Activated T-cell treated with anti-CD3 and anti-CD28 coated beads, Interleukin-2, amount 50 U/mL, for 24 hours (primary cell): ENCODE results near the gene EXOSC5.
"Not testable (repeated sequence)": the region's sequence is repeated elsewhere in the genome, so short reads cannot be mapped to it uniquely, and the experiment has no call there.

Experiments
- DNase-seq: peaks from one replicate; pipeline ENCODE4 v3.0.0-alpha.2; 2020
- H3K27ac Mint-ChIP-seq: 2 replicates; pipeline ENCODE4 v1.8.0; 2020; ENCODE audit warnings: mild to moderate bottlenecking, mixed read lengths
- H3K27me3 Mint-ChIP-seq: 2 replicates; pipeline ENCODE4 v1.8.0; 2020; ENCODE audit warnings: mixed read lengths
- H3K36me3 Mint-ChIP-seq: 2 replicates; pipeline ENCODE4 v1.8.0; 2020; ENCODE audit warnings: low read depth, mixed read lengths
- H3K4me1 Mint-ChIP-seq: 2 replicates; pipeline ENCODE4 v1.8.0; 2020; ENCODE audit warnings: low read depth, mixed read lengths
- H3K4me3 Mint-ChIP-seq: 2 replicates; pipeline ENCODE4 v1.8.0; 2020; ENCODE audit warnings: mild to moderate bottlenecking, moderate library complexity, mixed read lengths
- H3K9me3 Mint-ChIP-seq: 2 replicates; pipeline ENCODE4 v1.8.0; 2020; ENCODE audit warnings: mixed read lengths

EXOSC5 gene

DNA sequence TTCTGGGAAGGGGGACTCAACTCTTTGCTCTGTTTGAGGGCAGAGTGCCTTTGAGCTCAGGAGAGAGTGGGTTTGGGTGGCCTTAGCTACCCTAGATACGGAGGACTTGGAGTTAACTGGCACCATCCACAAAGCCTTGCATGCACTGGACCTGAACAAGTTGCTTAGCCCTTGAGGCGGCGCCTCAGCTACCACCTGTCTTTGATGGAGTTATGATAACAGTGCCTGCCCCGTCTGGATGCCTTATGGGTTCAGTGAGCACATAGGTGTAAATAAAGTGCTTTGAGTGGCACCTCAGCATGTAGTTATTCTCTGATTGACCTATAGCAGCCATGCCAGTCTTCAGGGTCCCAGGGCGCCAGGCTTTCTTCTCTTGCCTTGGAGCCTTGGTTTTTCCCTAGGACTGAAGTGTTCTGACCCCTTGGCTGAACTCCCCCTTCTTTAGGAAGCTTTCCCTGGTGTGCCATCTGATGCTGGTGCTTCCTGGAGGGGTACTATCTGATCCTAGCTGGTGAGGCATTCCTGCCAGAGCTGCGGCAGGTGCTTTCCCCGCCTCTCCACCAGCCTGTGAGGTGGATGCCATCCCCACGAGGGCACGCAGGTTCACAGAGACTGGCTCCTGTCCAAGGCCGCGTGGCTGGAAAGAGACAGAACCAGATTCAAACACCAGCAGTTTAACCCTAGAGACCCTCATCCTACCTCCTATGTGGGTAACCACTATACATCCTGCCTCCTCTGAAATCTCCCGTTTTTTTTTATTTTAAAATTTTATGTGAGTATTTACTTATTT is 6.2 kb upstream of the EXOSC5 start:
- H3K27ac Mint-ChIP-seq: peak overlapping the region; percentile 63
- no peak for DNase-seq
- no peaks in the 10 kb centered on the region for H3K9me3 Mint-ChIP-seq
- no peaks in the 10 kb centered on the region for H3K27me3 Mint-ChIP-seq
- H3K4me1 Mint-ChIP-seq: peaks cover 28% of the 10 kb centered on the region
- H3K36me3 Mint-ChIP-seq: peaks cover 18% of the 10 kb centered on the region
- H3K4me3 Mint-ChIP-seq: no peak overlapping the region

DNA sequence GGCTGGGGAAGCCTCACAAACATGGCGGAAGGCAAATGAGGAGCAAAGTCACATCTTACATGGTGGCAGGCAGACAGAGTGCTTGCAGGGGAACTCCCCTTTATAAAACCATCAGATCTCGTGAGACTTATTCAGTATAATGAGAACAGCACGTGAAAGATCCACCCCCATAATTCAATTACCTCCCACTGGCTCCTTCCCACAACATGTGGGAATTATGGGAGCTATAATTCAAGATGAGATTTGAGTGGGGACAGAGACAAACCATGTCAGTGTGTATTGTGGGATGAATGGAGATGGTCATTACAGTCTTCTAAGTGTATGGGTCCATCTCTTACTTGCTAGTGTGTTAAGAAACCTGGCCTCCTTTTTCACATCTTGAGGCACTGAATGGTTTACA is 4.9 kb upstream of the EXOSC5 start:
- peak overlapping the region; percentile 4 for H3K27ac Mint-ChIP-seq
- DNase-seq: no peak
- H3K4me3 Mint-ChIP-seq: no peak overlapping the region
- H3K36me3 Mint-ChIP-seq: peaks cover 26% of the 10 kb centered on the region
- H3K9me3 Mint-ChIP-seq: no peaks in the 10 kb centered on the region
- peaks cover 35% of the 10 kb centered on the region for H3K4me1 Mint-ChIP-seq
- no peaks in the 10 kb centered on the region for H3K27me3 Mint-ChIP-seq

DNA sequence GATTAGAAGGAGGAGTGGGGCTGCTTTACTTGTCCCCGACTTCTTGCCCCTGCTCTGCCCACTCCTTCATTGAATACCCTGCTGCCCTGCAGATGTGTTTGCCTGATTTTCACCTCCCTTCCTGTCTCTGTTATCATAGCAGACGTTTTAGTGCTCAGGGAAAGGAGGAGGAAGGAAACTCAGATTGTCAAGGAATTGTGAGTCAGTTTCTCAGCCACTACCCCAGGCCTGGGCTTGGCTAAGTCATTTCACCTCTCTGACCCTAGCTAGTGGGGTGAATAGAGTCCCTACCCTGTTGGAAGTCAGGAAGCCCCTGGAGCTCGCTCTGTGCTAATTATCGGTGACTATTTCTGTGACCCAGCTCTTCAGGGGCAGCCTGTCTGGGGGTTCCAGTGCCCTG is 4.3 kb upstream of the EXOSC5 start:
- Mint-ChIP-seq H3K27me3 (no peaks in the 10 kb centered on the region), H3K4me1 (peaks cover 36% of the 10 kb centered on the region), H3K9me3 (no peaks in the 10 kb centered on the region), H3K36me3 (peaks cover 29% of the 10 kb centered on the region), H3K27ac (peak overlapping the region; percentile 8), H3K4me3 (no peak overlapping the region)
- no peak for DNase-seq

- Mint-ChIP-seq H3K27me3 (no peaks in the 10 kb centered on the region), H3K4me1 (peaks cover 46% of the 10 kb centered on the region), H3K9me3 (no peaks in the 10 kb centered on the region), H3K36me3 (peaks cover 39% of the 10 kb centered on the region), H3K27ac (no peak overlapping the region), H3K4me3 (peak overlapping the region; percentile 99)
- no peak for DNase-seq
These were observed 2.4 kb upstream of the EXOSC5 start for GRCh38 chr19:41399525-41399924.

DNA sequence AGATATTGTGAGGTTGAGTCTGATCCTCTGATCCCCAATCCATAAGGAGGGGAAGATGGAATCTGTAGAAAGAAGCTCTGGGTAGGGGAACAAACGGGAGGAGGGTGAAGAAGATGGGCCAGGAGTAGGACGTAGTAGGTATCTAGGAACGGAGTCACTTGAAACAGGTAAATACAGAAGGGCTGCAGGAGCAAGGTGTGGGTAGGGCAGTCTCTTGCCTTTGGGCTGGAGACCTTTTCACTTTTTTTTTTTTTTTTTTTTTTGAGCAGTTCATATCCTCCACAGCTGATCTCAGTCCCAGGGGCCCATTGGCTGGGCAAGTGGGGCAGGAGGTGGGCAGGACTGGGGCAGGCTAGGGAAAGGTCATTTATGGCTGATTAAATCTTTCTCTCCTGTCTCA is 1.9 kb upstream of the EXOSC5 start:
- Mint-ChIP-seq H3K27me3 (no peaks in the 10 kb centered on the region), H3K9me3 (no peaks in the 10 kb centered on the region), H3K4me3 (peak overlapping the region; percentile 99), H3K4me1 (peaks cover 46% of the 10 kb centered on the region), H3K36me3 (peaks cover 39% of the 10 kb centered on the region), H3K27ac (peak overlapping the region; percentile 100)
- DNase-seq: no peak

- H3K4me3 Mint-ChIP-seq: peak overlapping the region; percentile 99
- H3K27ac Mint-ChIP-seq: peak overlapping the region; percentile 100
- peaks cover 44% of the 10 kb centered on the region for H3K36me3 Mint-ChIP-seq
- no peaks in the 10 kb centered on the region for H3K27me3 Mint-ChIP-seq
- DNase-seq: no peak
- H3K9me3 Mint-ChIP-seq: no peaks in the 10 kb centered on the region
- peaks cover 47% of the 10 kb centered on the region for H3K4me1 Mint-ChIP-seq
These were observed 1.4 kb upstream of the EXOSC5 start for GRCh38 chr19:41398598-41398997.

DNA sequence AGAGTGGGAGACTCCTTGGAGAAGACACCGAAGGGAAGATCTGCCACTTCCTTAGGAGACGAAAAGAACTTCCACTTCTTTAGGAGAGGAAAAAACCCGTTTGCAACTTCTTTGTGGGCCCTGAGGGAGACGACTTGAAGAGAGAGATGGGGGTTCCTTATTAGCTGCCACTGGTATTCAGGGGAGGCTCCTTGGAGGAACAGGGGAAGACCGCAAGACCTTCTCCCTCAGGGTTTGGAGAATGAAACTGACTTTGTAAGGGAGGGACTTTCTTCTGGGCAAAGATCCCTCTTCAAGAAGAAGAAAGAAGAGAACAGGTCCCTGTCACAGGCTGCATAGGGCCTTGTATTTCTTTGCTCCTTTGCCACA is 875 bp upstream of the EXOSC5 start:
- peaks cover 44% of the 10 kb centered on the region for H3K4me1 Mint-ChIP-seq
- H3K9me3 Mint-ChIP-seq: no peaks in the 10 kb centered on the region
- peak overlapping the region; percentile 100 for H3K27ac Mint-ChIP-seq
- H3K4me3 Mint-ChIP-seq: peak overlapping the region; percentile 99
- no peaks in the 10 kb centered on the region for H3K27me3 Mint-ChIP-seq
- peaks cover 46% of the 10 kb centered on the region for H3K36me3 Mint-ChIP-seq
- no peak for DNase-seq

GRCh38 chr19:41395355-41395754 is 1.8 kb downstream of the EXOSC5 start:
- Mint-ChIP-seq H3K4me3 (peak overlapping the region; percentile 99), H3K36me3 (peaks cover 59% of the 10 kb centered on the region), H3K9me3 (no peaks in the 10 kb centered on the region), H3K27ac (peak overlapping the region; percentile 79), H3K4me1 (peaks cover 35% of the 10 kb centered on the region), H3K27me3 (no peaks in the 10 kb centered on the region)
- DNase-seq: no peak

GRCh38 chr19:41392775-41393174 is 4.4 kb downstream of the EXOSC5 start:
- Mint-ChIP-seq H3K4me1 (peaks cover 18% of the 10 kb centered on the region), H3K27ac (no peak overlapping the region)

DNA sequence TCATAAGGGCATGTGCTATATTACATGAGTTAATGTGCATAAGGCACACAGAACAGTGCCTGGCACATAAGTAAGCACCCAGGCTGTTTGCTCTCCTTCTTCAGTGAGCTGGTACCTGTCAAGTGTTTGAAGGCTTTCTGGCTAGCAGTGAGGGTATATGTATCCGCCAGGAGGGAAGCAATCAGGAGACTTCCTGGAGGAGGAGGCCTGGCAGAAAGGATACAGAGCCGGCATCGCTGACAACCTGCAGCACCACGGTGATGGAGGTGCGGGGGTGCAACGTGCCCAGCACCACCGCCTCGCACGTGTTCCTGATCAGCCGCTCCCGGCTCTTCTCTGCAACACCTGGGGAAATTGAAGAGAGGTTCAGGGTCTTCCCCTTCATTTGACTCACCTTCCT is 5.5 kb downstream of the EXOSC5 start:
- no peak for DNase-seq
- Mint-ChIP-seq H3K27ac (no peak overlapping the region), H3K9me3 (no peaks in the 10 kb centered on the region), H3K36me3 (peaks cover 78% of the 10 kb centered on the region), H3K4me3 (no peak overlapping the region), H3K4me1 (peaks cover 15% of the 10 kb centered on the region), H3K27me3 (no peaks in the 10 kb centered on the region)

More at GRCh38 chr19:41392775-41393174, 4.4 kb downstream of the EXOSC5 start:
- Mint-ChIP-seq H3K9me3 (no peaks in the 10 kb centered on the region), H3K36me3 (peaks cover 73% of the 10 kb centered on the region), H3K4me3 (no peak overlapping the region), H3K27me3 (no peaks in the 10 kb centered on the region)
- DNase-seq: no peak

DNA sequence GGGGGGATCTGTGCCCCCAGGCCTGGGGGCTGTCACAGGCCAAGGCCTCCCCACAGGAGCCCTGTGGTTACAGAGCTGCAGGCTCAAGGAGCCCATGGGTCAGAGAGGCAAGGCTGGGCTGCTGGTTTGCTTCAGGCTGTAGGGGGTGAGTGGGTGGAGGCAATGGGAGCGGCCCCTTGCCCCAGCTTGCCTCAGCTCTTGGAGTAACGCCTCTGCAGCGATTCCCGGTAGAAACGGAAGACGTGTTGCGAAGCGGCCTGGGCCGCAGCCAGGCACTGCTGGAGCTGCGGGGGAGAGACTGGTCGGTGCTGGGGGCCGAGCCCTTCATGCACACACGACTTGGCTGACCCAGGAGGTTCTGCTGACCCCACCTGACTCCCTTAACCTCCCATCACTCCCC is 10.7 kb downstream of the EXOSC5 start:
- H3K27me3 Mint-ChIP-seq: no peaks in the 10 kb centered on the region
- no peak overlapping the region for H3K4me3 Mint-ChIP-seq
- no peaks in the 10 kb centered on the region for H3K4me1 Mint-ChIP-seq
- peak overlapping the region; percentile 18 for H3K27ac Mint-ChIP-seq
- no peaks in the 10 kb centered on the region for H3K9me3 Mint-ChIP-seq
- peaks cover 74% of the 10 kb centered on the region for H3K36me3 Mint-ChIP-seq
- no peak for DNase-seq

DNA sequence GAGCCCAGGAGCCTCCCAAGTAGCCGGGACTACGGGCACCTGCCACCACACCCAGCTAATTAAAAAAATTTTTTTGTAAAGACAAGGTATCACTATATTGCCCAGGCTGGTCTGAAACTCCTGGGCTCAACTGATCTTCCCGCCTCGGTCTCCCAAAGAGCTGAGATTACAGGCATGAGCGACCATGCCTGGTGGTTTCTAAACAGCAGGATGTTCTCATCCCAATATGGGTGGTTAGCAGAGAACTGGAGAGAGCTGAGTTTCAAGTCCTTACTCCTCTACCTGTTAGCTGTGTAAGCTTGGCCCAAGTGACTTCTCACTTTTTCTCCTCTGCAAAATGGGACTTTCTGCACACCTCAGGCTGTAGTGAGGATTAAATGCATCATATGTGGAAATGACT is 12.8 kb downstream of the EXOSC5 start:
- Mint-ChIP-seq H3K4me3 (no peak overlapping the region), H3K9me3 (no peaks in the 10 kb centered on the region), H3K4me1 (no peaks in the 10 kb centered on the region), H3K36me3 (peaks cover 54% of the 10 kb centered on the region), H3K27ac (peak overlapping the region; percentile 44), H3K27me3 (no peaks in the 10 kb centered on the region)
- no peak for DNase-seq

GRCh38 chr19:41381536-41381935 is 15.6 kb downstream of the EXOSC5 start:
- not testable (repeated sequence) for DNase-seq, H3K27ac Mint-ChIP-seq, H3K27me3 Mint-ChIP-seq, H3K9me3 Mint-ChIP-seq, H3K4me1 Mint-ChIP-seq, H3K4me3 Mint-ChIP-seq
- peaks cover 30% of the 10 kb centered on the region for H3K36me3 Mint-ChIP-seq

DNA sequence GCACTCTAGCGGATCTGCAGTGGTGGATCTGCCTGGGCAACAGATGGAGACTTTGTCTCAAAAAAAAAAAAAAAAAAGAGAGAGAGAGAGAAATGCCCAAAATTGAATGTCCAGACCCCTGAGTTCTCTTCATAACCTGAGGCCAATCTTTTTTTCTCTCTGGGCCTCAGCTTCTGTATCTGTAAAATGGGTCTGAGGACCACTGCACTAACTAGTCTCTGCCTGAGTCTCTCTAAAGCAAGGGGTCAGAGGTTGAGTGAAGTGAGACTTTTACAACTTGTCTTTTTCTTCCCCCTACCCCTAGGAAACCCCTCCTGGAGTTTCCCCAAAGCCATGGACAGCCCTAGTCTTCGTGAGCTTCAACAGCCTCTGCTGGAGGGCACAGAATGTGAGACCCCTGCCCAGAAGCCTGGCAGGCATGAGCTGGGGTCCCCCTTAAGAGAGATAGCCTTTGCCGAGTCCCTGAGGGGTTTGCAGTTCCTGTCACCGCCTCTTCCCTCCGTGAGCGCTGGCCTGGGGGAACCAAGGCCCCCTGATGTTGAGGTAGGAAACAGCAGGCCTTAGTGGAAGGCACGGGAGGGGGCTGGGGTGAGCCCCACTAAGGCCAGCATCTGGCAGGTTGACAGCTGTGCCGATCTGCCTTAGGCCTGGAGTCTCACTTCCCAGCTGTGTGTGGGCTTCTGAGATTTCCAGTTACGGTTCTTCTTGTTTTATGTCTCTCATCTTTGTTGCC is 19.0 kb downstream of the EXOSC5 start:
- Mint-ChIP-seq H3K4me3 (no peak overlapping the region), H3K27ac (peak overlapping the region; percentile 5)
- DNase-seq: no peak

GRCh38 chr19:41376998-41377365 is 20.2 kb downstream of the EXOSC5 start:
- DNase-seq: peak; percentile 46
- Mint-ChIP-seq H3K4me3 (peak overlapping the region; percentile 65), H3K4me1 (peaks cover 14% of the 10 kb centered on the region), H3K9me3 (no peaks in the 10 kb centered on the region), H3K36me3 (peaks cover 4% of the 10 kb centered on the region), H3K27me3 (no peaks in the 10 kb centered on the region), H3K27ac (peak overlapping the region; percentile 68)

More for the DNA sequence above, 19.0 kb downstream of the EXOSC5 start:
- no peaks in the 10 kb centered on the region for H3K27me3 Mint-ChIP-seq
- peaks cover 7% of the 10 kb centered on the region for H3K36me3 Mint-ChIP-seq
- peaks cover 14% of the 10 kb centered on the region for H3K4me1 Mint-ChIP-seq
- no peaks in the 10 kb centered on the region for H3K9me3 Mint-ChIP-seq
